GM12801 (cell line): ENCODE measurements around the gene PEX13.

Experiments used
- TF ChIP-seq, protein P1 (sequence below): IDR thresholded peaks from one replicate; pipeline ENCODE4 v1.5.1; 2011; ENCODE audit warnings: control low read depth; ENCODE audit not compliant: insufficient read length; ENCODE audit errors: extremely low read depth

PEX13 gene

DNA sequence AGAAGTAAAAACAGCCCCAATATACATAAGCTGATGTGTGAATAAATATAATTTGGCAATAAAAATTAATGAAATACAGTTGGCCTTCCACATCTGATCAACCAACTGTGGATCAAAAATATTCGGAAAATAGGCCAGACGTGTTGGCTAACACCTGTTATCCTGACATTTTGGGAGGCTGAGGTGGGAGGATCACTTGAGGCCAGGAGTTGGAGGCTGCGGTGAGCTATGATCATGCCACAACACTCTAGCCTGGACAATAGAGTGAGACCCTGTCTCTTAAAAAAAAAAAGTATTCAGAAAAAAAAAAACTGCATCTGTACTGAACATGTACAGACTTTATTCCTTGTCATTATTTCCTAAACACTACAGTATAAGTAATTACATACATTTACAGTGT, 12.0 kb downstream of the PEX13 start:
- TF ChIP-seq, protein P1, sequence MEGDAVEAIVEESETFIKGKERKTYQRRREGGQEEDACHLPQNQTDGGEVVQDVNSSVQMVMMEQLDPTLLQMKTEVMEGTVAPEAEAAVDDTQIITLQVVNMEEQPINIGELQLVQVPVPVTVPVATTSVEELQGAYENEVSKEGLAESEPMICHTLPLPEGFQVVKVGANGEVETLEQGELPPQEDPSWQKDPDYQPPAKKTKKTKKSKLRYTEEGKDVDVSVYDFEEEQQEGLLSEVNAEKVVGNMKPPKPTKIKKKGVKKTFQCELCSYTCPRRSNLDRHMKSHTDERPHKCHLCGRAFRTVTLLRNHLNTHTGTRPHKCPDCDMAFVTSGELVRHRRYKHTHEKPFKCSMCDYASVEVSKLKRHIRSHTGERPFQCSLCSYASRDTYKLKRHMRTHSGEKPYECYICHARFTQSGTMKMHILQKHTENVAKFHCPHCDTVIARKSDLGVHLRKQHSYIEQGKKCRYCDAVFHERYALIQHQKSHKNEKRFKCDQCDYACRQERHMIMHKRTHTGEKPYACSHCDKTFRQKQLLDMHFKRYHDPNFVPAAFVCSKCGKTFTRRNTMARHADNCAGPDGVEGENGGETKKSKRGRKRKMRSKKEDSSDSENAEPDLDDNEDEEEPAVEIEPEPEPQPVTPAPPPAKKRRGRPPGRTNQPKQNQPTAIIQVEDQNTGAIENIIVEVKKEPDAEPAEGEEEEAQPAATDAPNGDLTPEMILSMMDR, result no peak

DNA sequence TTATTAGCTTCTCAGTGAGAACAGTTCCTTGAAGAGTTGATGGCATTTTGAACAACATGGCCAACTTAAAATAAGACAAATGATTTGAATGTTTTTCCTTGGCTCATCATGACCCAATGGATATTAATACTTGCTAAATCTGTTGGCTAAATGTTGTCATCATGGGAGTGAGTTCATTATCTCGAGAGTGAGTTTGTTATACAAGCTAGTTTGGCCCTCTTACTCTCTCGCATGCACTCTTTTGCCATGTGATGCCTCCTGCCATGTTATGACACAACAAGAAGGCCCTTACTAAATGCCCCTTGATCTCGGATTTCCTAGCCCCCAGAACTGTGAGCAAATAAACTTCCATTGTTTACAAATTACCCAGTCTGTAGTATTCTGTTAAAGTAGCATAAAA, 25.3 kb downstream of the PEX13 start:
- TF ChIP-seq, protein P1, result no peak

DNA sequence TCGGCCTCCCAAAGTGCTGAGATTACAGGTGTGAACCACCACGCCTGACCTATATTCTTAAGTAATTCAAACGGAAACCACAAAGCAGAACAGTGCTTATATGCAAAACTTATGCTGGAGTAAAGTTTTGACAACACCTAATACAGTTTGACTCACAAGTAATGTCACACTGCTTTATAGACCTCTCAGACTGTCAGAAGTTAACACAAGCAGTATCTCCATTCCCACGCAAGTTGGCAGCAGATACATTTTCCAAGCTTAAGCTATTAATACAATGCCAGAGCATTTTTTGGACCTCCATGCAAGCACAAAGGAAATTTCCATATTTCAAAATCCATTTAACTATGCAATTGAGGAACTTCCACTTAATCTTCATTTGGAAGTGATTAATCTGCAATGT, 27.1 kb downstream of the PEX13 start:
- TF ChIP-seq, protein P1, result no peak

DNA sequence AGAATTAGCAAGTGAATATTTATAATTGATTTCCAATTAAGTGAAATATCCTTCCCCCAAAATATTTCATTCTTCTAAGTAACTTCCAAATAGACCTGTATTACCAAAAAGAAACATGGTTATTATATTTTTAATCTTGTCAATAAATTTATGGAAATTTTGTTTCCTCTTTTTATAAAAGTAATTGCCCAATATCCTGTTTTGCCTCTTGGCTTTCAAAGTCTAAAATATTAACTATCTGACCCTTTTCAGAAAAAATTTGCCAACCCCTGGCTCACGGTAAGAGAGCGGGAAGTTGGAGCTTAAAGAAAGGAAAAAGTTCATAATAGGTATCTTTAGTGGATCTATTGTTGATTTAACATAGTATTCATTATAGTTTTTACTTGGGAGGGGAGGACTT, 27.7 kb downstream of the PEX13 start:
- TF ChIP-seq, protein P1, result no peak

DNA sequence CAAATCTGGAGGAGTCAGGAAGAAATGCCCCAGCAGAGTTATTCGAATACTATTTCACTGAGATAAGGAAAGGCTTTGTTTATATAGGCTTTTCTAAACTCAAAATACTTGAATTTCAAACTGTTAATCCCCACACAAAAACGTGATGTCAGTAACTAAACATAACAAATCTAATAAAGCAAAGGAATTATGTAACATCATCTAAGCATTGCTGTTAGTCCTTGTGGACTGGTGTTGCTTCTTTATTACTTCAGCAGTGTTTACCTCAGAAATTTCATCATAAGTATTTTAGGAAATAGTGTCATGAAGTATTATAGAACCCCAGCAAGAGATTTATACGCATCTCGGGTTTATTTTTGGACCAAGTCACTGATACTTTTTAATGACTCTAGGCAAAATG, 28.5 kb downstream of the PEX13 start:
- TF ChIP-seq, protein P1, result no peak

DNA sequence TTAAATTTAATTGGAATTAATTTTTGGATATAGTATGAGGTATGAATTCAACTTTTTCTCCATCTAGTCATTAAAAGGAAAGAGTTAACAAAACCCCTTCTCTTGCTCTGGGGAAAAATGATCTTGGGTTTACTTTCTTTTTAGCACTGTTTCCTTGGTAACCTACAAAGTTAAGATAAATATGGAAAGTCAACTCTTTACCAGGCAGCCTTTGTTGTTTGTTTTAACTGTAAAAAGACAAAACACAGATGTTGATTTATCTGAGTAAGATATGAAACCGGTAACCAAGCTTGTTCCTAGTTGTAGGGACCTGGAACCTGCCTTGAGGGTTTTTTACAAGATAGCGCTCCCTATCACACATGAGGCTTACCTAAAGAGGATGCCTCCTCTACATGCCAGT, 38.0 kb downstream of the PEX13 start:
- TF ChIP-seq, protein P1, result no peak

DNA sequence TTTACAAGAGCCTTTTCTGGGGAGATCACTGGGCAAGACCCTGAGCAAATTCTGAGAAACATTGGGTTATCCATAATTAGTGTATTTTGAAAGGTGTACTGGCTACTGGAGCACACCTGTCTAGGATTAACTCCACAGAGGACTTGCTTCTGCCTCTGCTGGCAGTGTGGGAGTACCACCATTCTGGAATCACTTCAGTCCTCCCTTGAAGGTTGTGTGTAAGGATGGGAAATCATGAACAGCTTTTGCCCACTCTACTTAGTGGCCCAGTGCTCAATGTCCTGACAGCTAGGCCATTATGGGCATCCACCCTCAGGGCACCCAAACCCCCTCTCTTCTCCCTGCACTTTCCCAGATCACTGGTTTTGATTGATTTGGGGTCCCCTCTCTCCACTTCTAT, 40.0 kb downstream of the PEX13 start:
- TF ChIP-seq, protein P1, result no peak

DNA sequence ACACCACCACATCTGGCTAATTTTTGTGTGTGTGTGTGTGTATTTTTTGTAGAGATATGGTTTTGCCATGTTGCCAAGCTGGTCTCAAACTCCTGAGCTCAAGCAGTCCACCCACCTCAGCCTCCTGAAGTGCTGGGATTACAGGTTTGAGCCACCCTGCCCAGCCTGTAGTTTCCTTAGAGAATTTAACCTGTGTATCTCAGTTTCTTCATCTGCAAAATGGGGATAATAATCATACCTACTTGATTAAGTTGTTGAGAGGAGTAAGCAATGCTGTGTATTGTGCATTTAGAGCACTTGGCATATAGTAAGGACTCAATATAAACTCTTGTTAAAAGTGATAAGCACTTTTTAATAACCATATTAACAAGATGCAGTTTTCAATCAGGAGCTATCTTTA, 41.9 kb downstream of the PEX13 start:
- TF ChIP-seq, protein P1, result no peak
